Kidney epithelial cell (primary cell): ENCODE data around the gene TEDC1. TPM values are rescaled to one million over a fixed set of nuclear protein-coding genes. Genes with fewer than 3 reads are reported as not detected.

Experiments
- DNase-seq: peaks from one replicate; pipeline ENCODE4 v3.0.0-alpha.2; 2010; ENCODE audit warnings: low read depth
- H3K27me3 ChIP-seq: 2 replicates; pipeline ENCODE4 v1.6.0; 2011; ENCODE audit warnings: low read length; ENCODE audit not compliant: control insufficient read depth, insufficient read depth
- H3K36me3 ChIP-seq: 2 replicates; pipeline ENCODE4 v1.5.1; 2011; ENCODE audit warnings: low read length; ENCODE audit not compliant: control insufficient read depth, insufficient read depth
- H3K4me3 ChIP-seq: 2 replicates; pipeline ENCODE4 v1.5.1; 2011; ENCODE audit warnings: low read depth, mild to moderate bottlenecking, control low read depth, low read length
- CTCF ChIP-seq: IDR thresholded peaks from 2 replicates; pipeline ENCODE4 v1.5.1; 2011; ENCODE audit warnings: mild to moderate bottlenecking, moderate library complexity, low read length, control low read depth, inconsistent platforms; ENCODE audit not compliant: insufficient read depth, poor library complexity, severe bottlenecking
- total RNA-seq: library from RNA; depleted of rRNA; stranded (reverse); fragments of >200 nt; gene quantifications from 2 replicates; pipeline ENCODE4 v1.2.3, GENCODE V29; 2015

The TEDC1 gene
- total RNA-seq, 1 donor from 2014 or later: 7.1 TPM

DNA sequence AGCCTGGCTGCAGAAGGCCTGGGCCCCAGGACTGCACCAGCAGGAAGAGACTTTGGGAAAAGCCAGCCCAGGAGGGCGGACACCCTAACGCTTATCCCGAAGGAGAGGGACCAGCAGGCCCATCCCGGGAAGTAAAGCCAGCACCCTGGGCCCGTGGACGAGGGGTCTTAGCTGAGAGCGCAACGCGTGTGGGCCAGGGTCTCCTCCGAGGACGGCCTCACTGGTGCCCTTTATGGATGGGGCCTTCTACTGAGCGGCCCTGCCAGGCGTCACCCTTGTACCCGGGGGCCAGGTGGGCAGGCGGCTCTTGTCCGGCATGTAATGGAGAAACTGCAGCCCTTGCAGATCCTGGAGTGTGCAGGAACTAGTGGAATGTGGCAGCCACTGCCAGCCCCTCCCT is 14.1 kb downstream of the TEDC1 start:
- no peaks in the 10 kb centered on the region for H3K36me3 ChIP-seq
- peaks cover 10% of the 10 kb centered on the region for H3K27me3 ChIP-seq
- TF ChIP-seq CTCF: no peak
- DNase-seq: no peak
- no peak overlapping the region for H3K4me3 ChIP-seq

DNA sequence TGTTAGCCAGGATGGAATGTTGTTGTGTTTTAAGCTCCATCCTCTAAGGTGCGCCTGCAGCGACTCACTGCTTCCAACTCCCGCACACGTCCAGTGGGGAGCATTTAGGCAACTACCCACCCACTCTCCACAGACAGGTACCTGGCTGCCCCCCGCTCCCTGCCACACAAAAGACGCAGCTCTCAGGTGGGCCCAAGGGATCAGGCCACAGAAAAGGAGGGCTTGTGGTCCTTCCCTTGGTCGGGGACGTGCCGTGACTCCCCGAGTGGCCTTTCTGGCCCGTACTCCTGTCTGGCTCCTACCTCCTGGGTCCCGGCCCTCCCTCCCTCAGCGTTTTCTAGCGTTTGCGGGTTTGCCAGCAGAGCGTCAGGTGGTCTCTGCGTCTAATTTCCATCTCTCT is 16.2 kb downstream of the TEDC1 start:
- DNase-seq: no peak
- Histone ChIP-seq H3K36me3 (no peaks in the 10 kb centered on the region), H3K27me3 (peaks cover 12% of the 10 kb centered on the region), H3K4me3 (no peak overlapping the region)
- no peak for TF ChIP-seq CTCF

- Histone ChIP-seq H3K4me3 (no peak overlapping the region), H3K27me3 (peaks cover 15% of the 10 kb centered on the region), H3K36me3 (no peaks in the 10 kb centered on the region)
- no peak for TF ChIP-seq CTCF
- DNase-seq: no peak
Observed at GRCh38 chr14:105508069-105508468, 17.0 kb downstream of the TEDC1 start.

GRCh38 chr14:105508601-105509000 is 17.6 kb downstream of the TEDC1 start:
- no peak for DNase-seq
- Histone ChIP-seq H3K4me3 (no peak overlapping the region), H3K27me3 (peaks cover 15% of the 10 kb centered on the region), H3K36me3 (no peaks in the 10 kb centered on the region)
- no peak for TF ChIP-seq CTCF

GRCh38 chr14:105517096-105517495 is 26.1 kb downstream of the TEDC1 start:
- no peak for TF ChIP-seq CTCF
- no peak for DNase-seq
- Histone ChIP-seq H3K4me3 (no peak overlapping the region), H3K27me3 (peaks cover 8% of the 10 kb centered on the region), H3K36me3 (no peaks in the 10 kb centered on the region)

DNA sequence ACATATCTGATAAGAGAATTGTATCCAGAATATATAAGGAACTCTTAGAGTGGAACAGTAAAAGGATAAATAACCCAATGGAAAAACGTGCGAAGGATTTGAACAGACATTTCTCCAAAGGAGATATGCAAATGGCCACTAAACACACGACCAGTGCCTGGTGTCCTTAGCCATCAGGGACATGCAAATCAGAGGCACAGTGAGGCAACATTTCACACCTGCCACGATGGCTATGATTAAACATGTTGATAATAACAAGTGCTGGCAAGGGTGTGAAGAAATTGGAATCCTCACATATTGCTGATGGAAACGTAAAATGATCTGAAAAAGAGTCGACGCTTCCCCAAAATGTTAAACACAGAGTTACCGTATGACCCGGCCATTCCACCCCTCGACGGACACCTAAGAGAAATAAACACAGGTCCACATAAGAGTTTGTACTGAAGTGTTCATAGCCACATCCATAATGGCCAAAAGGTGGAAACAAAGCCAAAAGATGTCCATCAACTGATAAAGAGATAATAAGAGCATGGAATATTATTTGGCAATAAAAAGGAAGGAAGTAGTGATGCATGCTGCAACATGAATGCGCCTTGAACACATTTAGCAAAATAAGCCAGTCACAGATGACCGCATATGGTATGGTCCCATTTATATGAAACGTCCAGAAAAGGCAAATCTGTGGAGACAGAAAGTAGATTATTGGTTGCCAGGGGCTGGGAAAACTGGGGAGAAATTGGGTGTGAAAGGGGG is 29.1 kb downstream of the TEDC1 start:
- DNase-seq: no peak
- Histone ChIP-seq H3K36me3 (no peaks in the 10 kb centered on the region), H3K27me3 (peaks cover 5% of the 10 kb centered on the region), H3K4me3 (no peak overlapping the region)
- TF ChIP-seq CTCF: no peak
